Measurements from ENCODE around the gene DCAF5. TPM values are rescaled to one million over a fixed set of nuclear protein-coding genes. Genes with fewer than 3 reads are reported as not detected.

The DCAF5 gene
- total and polyA plus RNA-seq, 2 of the 8 experiments (the other 6 are each of a cell fraction or from before 2014, with no cell fraction given) = 24.3 to 31.0 TPM

GRCh38 chr14:69077841-69078240 lies 75.1 kb downstream of the DCAF5 start:
- H2BK120ac ChIP-seq (replicated peaks; ENCODE audit: low read depth, low read length) = no peak overlapping the region
- peaks cover 0 to 3% (median 1%) of the 10 kb centered on the region in 4 experiments; a peak in 2 of 7 replicates for H3K4me1 ChIP-seq (replicated peaks in 1 of 4; ENCODE audit: control insufficient read depth in 3 of 4, insufficient read depth in 4 of 4, low read length in 3 of 4)
- ChIA-PET CTCF (ENCODE audit: partially characterized antibody) (interaction anchor here (0.6 kb wide), 1 partner anchor 26 kb away, joined by 3 read pairs; no protein-coding TSS in a partner anchor), POLR2A (ENCODE audit: partially characterized antibody) (no interaction called here)
- no peaks in the 10 kb centered on the region for H3K23me2 ChIP-seq (ENCODE audit: low read depth, low read length)
- H3K56ac ChIP-seq (replicated peaks; ENCODE audit: insufficient read length, low read depth, low read length) = no peak overlapping the region
- no peak overlapping the region for H2BK20ac ChIP-seq (ENCODE audit: low read length)
- H3K23ac ChIP-seq (ENCODE audit: insufficient read length) = no peak overlapping the region
- H3K9me3 ChIP-seq (ENCODE audit: insufficient read depth in 2 of 2, low read depth in 1 of 2, low read length in 1 of 2) = no peaks in the 10 kb centered on the region
- H2BK12ac ChIP-seq (ENCODE audit: low read depth, low read length) = no peak overlapping the region
- FAIRE-seq (no peak), DNase-seq (ENCODE audit: low read depth in 1 of 2, low spot score in 2 of 2) (no peak)
- no peak overlapping the region for H3K4me2 ChIP-seq (ENCODE audit: insufficient read depth in 1 of 2, low read depth in 2 of 2, low read length in 2 of 2)
- H3K9ac ChIP-seq (replicated peaks in 1 of 4; ENCODE audit: extremely low read depth in 1 of 4, low read depth in 3 of 4, low read length in 3 of 4) = no peak overlapping the region
- H3K79me2 ChIP-seq (ENCODE audit: control insufficient read depth in 1 of 2, insufficient read depth in 2 of 2, low read length in 2 of 2) = no peaks in the 10 kb centered on the region
- H3K36me3 ChIP-seq (ENCODE audit: control insufficient read depth in 2 of 4, insufficient read depth in 4 of 4, low read length in 3 of 4) = peaks cover 0 to 4% (median 0%) of the 10 kb centered on the region in 4 experiments; a peak in 3 of 8 replicates
- no peak overlapping the region for H3K4ac ChIP-seq (replicated peaks; ENCODE audit: insufficient read length, low read depth, low read length)
- H4K5ac ChIP-seq (ENCODE audit: insufficient read length, low read depth, low read length) = no peak overlapping the region
- no peaks in the 10 kb centered on the region for H3K27me3 ChIP-seq (replicated peaks in 1 of 4; ENCODE audit: control insufficient read depth in 3 of 4, extremely low read depth in 1 of 4, insufficient read depth in 3 of 4, low read length in 3 of 4)
- no peak overlapping the region for H3K27ac ChIP-seq (ENCODE audit: low read depth, low read length)
- H2AFZ ChIP-seq (ENCODE audit: low read length) = no peak overlapping the region
- no peak overlapping the region for H3K18ac ChIP-seq (ENCODE audit: extremely low read depth, low read length)
- H2AK5ac ChIP-seq (ENCODE audit: low read depth, low read length) = no peak overlapping the region
- H4K8ac ChIP-seq (ENCODE audit: extremely low read depth, insufficient read depth, low read length) = no peak overlapping the region
- H3K4me3 ChIP-seq (ENCODE audit: extremely low read depth in 1 of 4, insufficient read depth in 2 of 4, low read depth in 3 of 4, low read length in 4 of 4) = no peak overlapping the region
- no peaks in the 10 kb centered on the region; the same call in 1 of the 2 replicates for H3K79me1 ChIP-seq (ENCODE audit: low read depth, low read length)
- H2BK5ac ChIP-seq (ENCODE audit: low read depth, low read length) = no peak overlapping the region
- no peak overlapping the region for H4K91ac ChIP-seq (replicated peaks; ENCODE audit: insufficient read length, low read length)
- peaks cover 0 to 1% of the 10 kb centered on the region in 2 experiments for H4K20me1 ChIP-seq (replicated peaks in 1 of 2; ENCODE audit: control insufficient read depth in 1 of 2, insufficient read depth in 2 of 2, low read length in 2 of 2)
- H3K14ac ChIP-seq (ENCODE audit: insufficient read length) = no peak overlapping the region
- H2BK15ac ChIP-seq (ENCODE audit: low read length) = no peak overlapping the region
- no peak for TF ChIP-seq EZH2 (IDR thresholded peaks at IDR 0.05; ENCODE audit: low read depth, low read length, severe bottlenecking)
- TF ChIP-seq RBBP5 (IDR thresholded peaks at IDR 0.05; ENCODE audit: borderline replicate concordance, low read depth, low read length) = no peak
- TF ChIP-seq BCL11A (IDR thresholded peaks at IDR 0.05; ENCODE audit: low read depth in 2 of 2, low read length in 2 of 2) = no peak
- TF ChIP-seq GABPA (IDR thresholded peaks at IDR 0.05; ENCODE audit: borderline replicate concordance, insufficient read depth, low read length) = no peak
- no peak for TF ChIP-seq NANOG (IDR thresholded peaks at IDR 0.05; ENCODE audit: insufficient read depth, low read depth, low read length, poor library complexity, severe bottlenecking)
- TF ChIP-seq HDAC2 (IDR thresholded peaks at IDR 0.05; ENCODE audit: borderline replicate concordance in 1 of 2, low read depth in 2 of 2, low read length in 2 of 2) = no peak
- no peak for TF ChIP-seq NRF1 (IDR thresholded peaks at IDR 0.05; ENCODE audit: low read depth, low read length)
- no peak for TF ChIP-seq POLR2A (IDR thresholded peaks at IDR 0.05; ENCODE audit: control extremely low read depth in 1 of 2, low read depth in 2 of 2, low read length in 2 of 2)
- TF ChIP-seq KDM5A (IDR thresholded peaks at IDR 0.05; ENCODE audit: low read length) = no peak
- TF ChIP-seq SRF (IDR thresholded peaks at IDR 0.05; ENCODE audit: low read depth, low read length) = no peak
- TF ChIP-seq ATF2 (IDR thresholded peaks at IDR 0.05; ENCODE audit: low read length) = no peak
- TF ChIP-seq HDAC6 (IDR thresholded peaks at IDR 0.05; ENCODE audit: low read depth, low read length) = no peak
